Measurements from ENCODE around the gene LARGE1.

LARGE1 gene

GRCh38 chr22:33793475-33793874, 126.8 kb downstream of the LARGE1 start:
- Mint-ChIP-seq H3K27ac (peak overlapping the region; percentile 4 to 76 (median 24)), H3K27me3 (ENCODE audit: low read depth) (no peaks in the 10 kb centered on the region), H3K9me3 (peaks cover 19% of the 10 kb centered on the region), H3K4me3 (no peak overlapping the region), H3K36me3 (ENCODE audit: low read depth) (peaks cover 21% of the 10 kb centered on the region), H3K4me1 (peaks cover 16% of the 10 kb centered on the region)
- no peak for TF ChIP-seq CTCF (IDR thresholded peaks at IDR 0.05; ENCODE audit: unreplicated experiment in 3 of 3)

DNA sequence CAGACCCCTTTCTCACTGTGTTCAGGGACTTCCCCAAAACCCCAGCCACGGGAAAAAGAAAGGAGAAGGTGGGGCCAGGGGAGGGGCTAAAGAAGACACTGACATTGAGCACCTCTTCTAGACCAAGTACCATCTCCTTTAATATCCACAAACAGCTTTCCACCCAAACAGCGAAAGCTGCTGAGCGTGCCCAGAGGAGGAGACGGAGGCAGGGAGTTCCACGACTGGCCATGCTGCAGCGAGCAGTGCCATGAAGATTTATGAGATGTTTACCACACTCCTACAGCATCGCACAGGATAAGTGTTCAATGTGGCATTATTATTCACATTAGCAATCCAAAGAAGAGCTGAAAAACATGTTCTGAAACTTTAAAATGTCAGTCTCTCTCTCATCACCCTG, 127.4 kb downstream of the LARGE1 start:
- Mint-ChIP-seq H3K27me3 (ENCODE audit: low read depth) (no peaks in the 10 kb centered on the region), H3K4me1 (peaks cover 16% of the 10 kb centered on the region), H3K4me3 (peak overlapping the region; percentile 2 to 57 (median 26)), H3K9me3 (peaks cover 25% of the 10 kb centered on the region), H3K36me3 (ENCODE audit: low read depth) (peaks cover 28% of the 10 kb centered on the region), H3K27ac (peak overlapping the region; percentile 24 to 76 (median 48))
- no peak for TF ChIP-seq CTCF (IDR thresholded peaks at IDR 0.05; ENCODE audit: unreplicated experiment in 3 of 3)

DNA sequence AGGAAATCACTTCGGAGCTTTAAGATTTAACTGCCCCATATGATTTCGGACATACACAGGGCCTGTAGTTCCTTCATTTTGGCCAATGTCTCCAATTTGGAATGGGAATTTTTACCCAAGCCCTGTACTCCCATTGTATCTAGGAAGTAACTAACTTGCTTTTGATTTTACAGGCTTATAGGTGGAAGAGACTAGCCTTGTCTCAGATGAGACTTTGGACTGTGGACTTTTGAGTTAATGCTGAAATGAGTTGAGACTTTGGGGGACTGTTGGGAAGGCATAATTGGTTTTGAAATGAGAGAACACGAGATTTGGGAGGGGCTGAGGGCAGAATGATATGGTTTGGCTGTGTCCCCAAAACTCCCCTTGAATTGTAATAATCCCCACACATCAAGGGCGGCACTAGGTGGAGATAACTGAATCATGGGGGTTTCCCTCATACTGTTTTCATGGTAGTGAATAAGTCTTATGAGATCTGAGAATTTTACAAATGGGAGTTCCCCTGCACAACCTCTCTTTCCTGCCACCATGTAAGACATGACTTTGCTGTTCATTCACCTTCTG, 130.5 kb downstream of the LARGE1 start:
- no peaks in the 10 kb centered on the region for H3K27me3 Mint-ChIP-seq (ENCODE audit: low read depth)
- peaks cover 24% of the 10 kb centered on the region for H3K36me3 Mint-ChIP-seq (ENCODE audit: low read depth)
- no peak for TF ChIP-seq CTCF (IDR thresholded peaks at IDR 0.05; ENCODE audit: unreplicated experiment in 3 of 3)
- no peak overlapping the region for H3K27ac Mint-ChIP-seq
- no peak overlapping the region for H3K4me3 Mint-ChIP-seq
- peaks cover 16% of the 10 kb centered on the region for H3K4me1 Mint-ChIP-seq
- peaks cover 26% of the 10 kb centered on the region for H3K9me3 Mint-ChIP-seq

- TF ChIP-seq CTCF (IDR thresholded peaks at IDR 0.05; ENCODE audit: unreplicated experiment in 3 of 3): no peak
- Mint-ChIP-seq H3K9me3 (peaks cover 26% of the 10 kb centered on the region), H3K27ac (no peak overlapping the region), H3K36me3 (ENCODE audit: low read depth) (peaks cover 24% of the 10 kb centered on the region), H3K27me3 (ENCODE audit: low read depth) (no peaks in the 10 kb centered on the region), H3K4me3 (no peak overlapping the region), H3K4me1 (peaks cover 16% of the 10 kb centered on the region)
These were observed 131.3 kb downstream of the LARGE1 start for GRCh38 chr22:33788927-33789326.

GRCh38 chr22:33787645-33788456, 132.4 kb downstream of the LARGE1 start:
- H3K27me3 Mint-ChIP-seq (ENCODE audit: low read depth): no peaks in the 10 kb centered on the region
- no peak for TF ChIP-seq CTCF (IDR thresholded peaks at IDR 0.05; ENCODE audit: unreplicated experiment in 3 of 3)
- H3K9me3 Mint-ChIP-seq: peaks cover 26% of the 10 kb centered on the region
- no peak overlapping the region for H3K4me3 Mint-ChIP-seq
- H3K27ac Mint-ChIP-seq: no peak overlapping the region
- peaks cover 24% of the 10 kb centered on the region for H3K36me3 Mint-ChIP-seq (ENCODE audit: low read depth)
- H3K4me1 Mint-ChIP-seq: peaks cover 6% of the 10 kb centered on the region

Measured in nephron (organoid).